Thyroid gland (tissue), 4 donors: Measurements from ENCODE around the gene EXOC8. TPM values are rescaled to one million over a fixed set of nuclear protein-coding genes. Genes with fewer than 3 reads are reported as not detected.

Experiments
- DNase-seq, 2 donors: peaks; one replicate each; pipeline ENCODE4 v3.0.0-alpha.2; 2019
- H3K27ac ChIP-seq, 3 donors: fragments of 200-600 bp; sonication (generic); 1 replicate in 2 of 3; 2 replicates in 1 of 3; pipeline ENCODE4 v1.5.1; 2016 to 2019; ENCODE audit warnings: mild to moderate bottlenecking in 1 of 3, moderate library complexity in 1 of 3
- H3K27me3 ChIP-seq: fragments of 200-600 bp; sonication (generic); one replicate; pipeline ENCODE4 v1.5.1; 2019
- H3K36me3 ChIP-seq, 2 donors: fragments of 200-600 bp; sonication (generic); one replicate each; pipeline ENCODE4 v1.5.1; 2016 to 2019
- H3K4me1 ChIP-seq, 2 donors: fragments of 200-600 bp; sonication (generic); one replicate each; pipeline ENCODE4 v1.5.1; 2017 to 2019
- H3K4me3 ChIP-seq, 3 donors: fragments of 200-600 bp; sonication (generic); replicated peaks in 1 of 3; 1 replicate in 2 of 3; 2 replicates in 1 of 3; pipeline ENCODE4 v1.5.1; 2016; ENCODE audit warnings: mild to moderate bottlenecking in 1 of 3
- H3K9me3 ChIP-seq: fragments of 200-600 bp; sonication (generic); one replicate; pipeline ENCODE4 v1.5.1; 2017
- CTCF ChIP-seq, 6 experiments: fragments of 200-600 bp in 3 of 6; fragments of 450-650 bp in 3 of 6; sonication (generic) in 3 of 6; IDR thresholded peaks; one replicate each; pipeline ENCODE4 v1.5.1; 2016 to 2019; ENCODE audit warnings: antibody characterized with exemption in 6 of 6, mild to moderate bottlenecking in 2 of 6, inconsistent platforms in 1 of 6, moderate library complexity in 1 of 6
- POLR2A ChIP-seq, 2 donors: fragments of 450-650 bp; IDR thresholded peaks; one replicate each; pipeline ENCODE4 v1.6.1; 2017; ENCODE audit warnings: antibody characterized with exemption in 2 of 2, mild to moderate bottlenecking in 2 of 2, moderate library complexity in 1 of 2
- WGBS, 2 donors: methylation state at CpG; one replicate each; pipeline ENCODE4 v1.1.5; 2017; 5-methylcytosine and 5-hydroxymethylcytosine counted together
- intact Hi-C: fragments of 100-400 bp; cut with DNase I; formaldehyde crosslinking; loops from one replicate; pipeline ENCODE4 v1.15.1; 2023
- total RNA-seq, 4 donors: library from RNA; depleted of rRNA; stranded (reverse); fragments of >200 nt; gene quantifications; one replicate each; pipeline ENCODE4 v1.2.3, GENCODE V29; 2016

Gene EXOC8
- total RNA-seq, 4 donors from 2014 or later, result 15.9 to 30.5 (median 18.6) TPM

GRCh38 chr1:231374394-231374793 lies 36.7 kb upstream of the EXOC8 start:
- Histone ChIP-seq H3K27ac (no peak overlapping the region), H3K4me1 (no peaks in the 10 kb centered on the region), H3K36me3 (no peaks in the 10 kb centered on the region), H3K4me3 (no peak overlapping the region), H3K27me3 (no peaks in the 10 kb centered on the region), H3K9me3 (no peaks in the 10 kb centered on the region)
- intact Hi-C loops, result no loop called here
- 90 to 95% methylated on average over 4 of the region's 4 CpGs for whole genome bisulfite sequencing, 2 donors
- TF ChIP-seq POLR2A (IDR thresholded peaks at IDR 0.05) (no peak), CTCF (IDR thresholded peaks at IDR 0.05) (no peak)
- no peak for DNase-seq

GRCh38 chr1:231372501-231372900 lies 34.8 kb upstream of the EXOC8 start:
- no peak overlapping the region for H3K27ac ChIP-seq
- TF ChIP-seq POLR2A (IDR thresholded peaks at IDR 0.05) (no peak), CTCF (IDR thresholded peaks at IDR 0.05) (no peak)
- H3K27me3 ChIP-seq, result no peaks in the 10 kb centered on the region
- no peaks in the 10 kb centered on the region for H3K36me3 ChIP-seq
- DNase-seq, result no peak
- no peaks in the 10 kb centered on the region for H3K9me3 ChIP-seq
- no peaks in the 10 kb centered on the region for H3K4me1 ChIP-seq
- H3K4me3 ChIP-seq, result no peak overlapping the region
- intact Hi-C loops, result no loop called here

GRCh38 chr1:231369282-231369681 lies 31.6 kb upstream of the EXOC8 start:
- WGBS, 2 donors, result 88 to 91% methylated on average over 3 of the region's 3 CpGs
- intact Hi-C loops, result no loop called here

GRCh38 chr1:231364192-231364591 lies 26.5 kb upstream of the EXOC8 start:
- H3K36me3 ChIP-seq, result no peaks in the 10 kb centered on the region
- H3K4me1 ChIP-seq, result no peaks in the 10 kb centered on the region
- H3K4me3 ChIP-seq, result no peak overlapping the region
- no peaks in the 10 kb centered on the region for H3K9me3 ChIP-seq
- no peaks in the 10 kb centered on the region for H3K27me3 ChIP-seq
- intact Hi-C loops, result no loop called here
- no peak for DNase-seq
- no peak overlapping the region for H3K27ac ChIP-seq
- TF ChIP-seq POLR2A (IDR thresholded peaks at IDR 0.05), result no peak
- TF ChIP-seq CTCF (IDR thresholded peaks at IDR 0.05), result no peak
- 92 to 93% methylated on average over 5 of the region's 5 CpGs for WGBS, 2 donors

More at GRCh38 chr1:231369282-231369681, 31.6 kb upstream of the EXOC8 start:
- TF ChIP-seq POLR2A (IDR thresholded peaks at IDR 0.05), result no peak
- TF ChIP-seq CTCF (IDR thresholded peaks at IDR 0.05), result no peak
- Histone ChIP-seq H3K27me3 (no peaks in the 10 kb centered on the region), H3K4me3 (no peak overlapping the region), H3K4me1 (no peaks in the 10 kb centered on the region), H3K27ac (no peak overlapping the region), H3K9me3 (no peaks in the 10 kb centered on the region), H3K36me3 (no peaks in the 10 kb centered on the region)
- DNase-seq, result no peak

GRCh38 chr1:231363624-231364023 lies 26.0 kb upstream of the EXOC8 start:
- H3K9me3 ChIP-seq, result no peaks in the 10 kb centered on the region
- 90 to 91% methylated on average over 1 of the region's 1 CpG for WGBS, 2 donors
- TF ChIP-seq CTCF (IDR thresholded peaks at IDR 0.05) (no peak), POLR2A (IDR thresholded peaks at IDR 0.05) (no peak)

More at GRCh38 chr1:231363624-231364023, 26.0 kb upstream of the EXOC8 start:
- no peak for DNase-seq
- intact Hi-C loops, result no loop called here
- Histone ChIP-seq H3K4me3 (no peak overlapping the region), H3K36me3 (no peaks in the 10 kb centered on the region), H3K4me1 (no peaks in the 10 kb centered on the region), H3K27ac (no peak overlapping the region), H3K27me3 (no peaks in the 10 kb centered on the region)
